Ishikawa (cell line): ENCODE results near the gene CD6.

Source experiments
- CREB1 ChIP-seq: IDR thresholded peaks from 2 replicates; pipeline ENCODE4 v1.6.1; 2012; ENCODE audit warnings: low read depth
- TF ChIP-seq, protein P1 (sequence below): IDR thresholded peaks from 2 replicates; pipeline ENCODE4 v1.6.1; 2012; ENCODE audit warnings: low read depth, mild to moderate bottlenecking

GRCh38 chr11:61042537-61042936 is 71.1 kb downstream of the CD6 start:
- TF ChIP-seq, protein P1, sequence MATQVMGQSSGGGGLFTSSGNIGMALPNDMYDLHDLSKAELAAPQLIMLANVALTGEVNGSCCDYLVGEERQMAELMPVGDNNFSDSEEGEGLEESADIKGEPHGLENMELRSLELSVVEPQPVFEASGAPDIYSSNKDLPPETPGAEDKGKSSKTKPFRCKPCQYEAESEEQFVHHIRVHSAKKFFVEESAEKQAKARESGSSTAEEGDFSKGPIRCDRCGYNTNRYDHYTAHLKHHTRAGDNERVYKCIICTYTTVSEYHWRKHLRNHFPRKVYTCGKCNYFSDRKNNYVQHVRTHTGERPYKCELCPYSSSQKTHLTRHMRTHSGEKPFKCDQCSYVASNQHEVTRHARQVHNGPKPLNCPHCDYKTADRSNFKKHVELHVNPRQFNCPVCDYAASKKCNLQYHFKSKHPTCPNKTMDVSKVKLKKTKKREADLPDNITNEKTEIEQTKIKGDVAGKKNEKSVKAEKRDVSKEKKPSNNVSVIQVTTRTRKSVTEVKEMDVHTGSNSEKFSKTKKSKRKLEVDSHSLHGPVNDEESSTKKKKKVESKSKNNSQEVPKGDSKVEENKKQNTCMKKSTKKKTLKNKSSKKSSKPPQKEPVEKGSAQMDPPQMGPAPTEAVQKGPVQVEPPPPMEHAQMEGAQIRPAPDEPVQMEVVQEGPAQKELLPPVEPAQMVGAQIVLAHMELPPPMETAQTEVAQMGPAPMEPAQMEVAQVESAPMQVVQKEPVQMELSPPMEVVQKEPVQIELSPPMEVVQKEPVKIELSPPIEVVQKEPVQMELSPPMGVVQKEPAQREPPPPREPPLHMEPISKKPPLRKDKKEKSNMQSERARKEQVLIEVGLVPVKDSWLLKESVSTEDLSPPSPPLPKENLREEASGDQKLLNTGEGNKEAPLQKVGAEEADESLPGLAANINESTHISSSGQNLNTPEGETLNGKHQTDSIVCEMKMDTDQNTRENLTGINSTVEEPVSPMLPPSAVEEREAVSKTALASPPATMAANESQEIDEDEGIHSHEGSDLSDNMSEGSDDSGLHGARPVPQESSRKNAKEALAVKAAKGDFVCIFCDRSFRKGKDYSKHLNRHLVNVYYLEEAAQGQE = no peak
- TF ChIP-seq CREB1 = no peak
